RCC 7860 (cell line): ENCODE results near the gene UROD.

ENCODE experiments used
- DNase-seq: peaks from one replicate; pipeline ENCODE4 v3.0.0-alpha.2; 2015; ENCODE audit warnings: low spot score
- FAIRE-seq: peaks from 2 replicates; lab custom pipeline; 2012; peaks lifted over from hg19 to GRCh38; lab: Jason Lieb, UNC

Gene UROD

DNA sequence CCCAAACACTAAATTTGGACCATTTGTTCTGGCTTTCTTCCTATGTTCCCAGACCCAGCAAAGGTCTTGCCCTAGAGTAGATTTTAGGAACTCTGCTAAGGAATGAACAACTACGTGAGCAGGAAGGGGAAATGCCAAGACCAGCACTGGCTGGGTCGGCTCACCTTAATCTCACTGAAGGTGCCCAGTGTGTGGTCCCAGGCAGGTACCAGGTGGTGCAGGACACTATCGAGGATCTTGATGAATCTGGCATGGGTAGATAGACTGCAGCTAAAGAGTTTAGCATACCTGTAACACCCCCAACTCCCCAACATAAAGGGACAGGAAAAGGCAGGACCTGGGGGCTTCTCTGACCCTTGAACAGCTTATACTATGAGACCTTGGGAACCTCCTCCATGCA is 4.0 kb upstream of the UROD start:
- no peak for FAIRE-seq
- no peak for DNase-seq

DNA sequence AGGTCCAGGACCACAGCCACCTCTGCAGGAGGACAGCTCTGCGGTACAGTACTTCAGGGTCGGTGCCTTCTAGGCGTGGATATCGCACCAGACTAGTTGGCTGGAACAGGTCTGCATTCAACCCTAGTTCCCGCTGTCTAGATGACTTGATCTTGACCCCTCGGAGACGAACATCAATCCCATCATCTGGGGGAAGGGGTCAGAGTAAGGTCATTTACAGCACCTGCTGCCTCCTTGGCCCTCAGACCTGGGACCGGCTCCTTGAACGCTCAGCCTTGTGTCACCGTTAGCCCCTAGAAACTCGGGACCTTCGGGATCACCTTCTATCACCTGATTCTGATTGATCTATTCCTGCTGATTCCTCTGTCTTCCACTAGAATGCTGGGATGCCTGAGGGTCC is 3.5 kb upstream of the UROD start:
- DNase-seq = no peak
- FAIRE-seq = no peak

DNA sequence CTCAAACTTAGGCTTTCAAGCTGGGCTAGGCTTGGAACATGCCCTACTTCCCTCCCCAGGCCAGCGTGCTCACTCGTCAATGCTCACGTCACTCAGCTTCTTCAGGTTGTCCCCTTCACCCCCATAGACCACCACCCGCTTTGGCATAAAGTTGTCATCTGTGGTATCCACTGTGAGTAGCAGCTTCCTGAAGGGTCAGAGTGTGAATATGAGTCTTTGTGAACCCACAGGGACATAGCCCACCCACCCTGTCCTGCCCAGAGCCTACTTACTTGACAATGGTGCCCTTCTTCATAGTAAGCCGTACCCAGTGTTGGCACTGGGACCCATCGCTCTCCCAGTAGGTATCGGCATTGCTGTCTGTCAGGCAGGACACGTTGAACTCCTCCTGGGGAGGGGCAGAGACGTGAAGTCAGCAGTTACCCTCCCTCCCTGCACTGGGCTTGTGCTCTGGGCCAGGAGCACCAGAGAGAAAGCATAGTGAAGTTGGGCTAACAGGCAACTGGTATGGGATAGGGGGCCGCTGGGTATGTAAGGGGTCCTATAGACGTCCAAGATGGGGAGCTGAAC is 2.7 kb upstream of the UROD start:
- FAIRE-seq (no peak), DNase-seq (no peak)

DNA sequence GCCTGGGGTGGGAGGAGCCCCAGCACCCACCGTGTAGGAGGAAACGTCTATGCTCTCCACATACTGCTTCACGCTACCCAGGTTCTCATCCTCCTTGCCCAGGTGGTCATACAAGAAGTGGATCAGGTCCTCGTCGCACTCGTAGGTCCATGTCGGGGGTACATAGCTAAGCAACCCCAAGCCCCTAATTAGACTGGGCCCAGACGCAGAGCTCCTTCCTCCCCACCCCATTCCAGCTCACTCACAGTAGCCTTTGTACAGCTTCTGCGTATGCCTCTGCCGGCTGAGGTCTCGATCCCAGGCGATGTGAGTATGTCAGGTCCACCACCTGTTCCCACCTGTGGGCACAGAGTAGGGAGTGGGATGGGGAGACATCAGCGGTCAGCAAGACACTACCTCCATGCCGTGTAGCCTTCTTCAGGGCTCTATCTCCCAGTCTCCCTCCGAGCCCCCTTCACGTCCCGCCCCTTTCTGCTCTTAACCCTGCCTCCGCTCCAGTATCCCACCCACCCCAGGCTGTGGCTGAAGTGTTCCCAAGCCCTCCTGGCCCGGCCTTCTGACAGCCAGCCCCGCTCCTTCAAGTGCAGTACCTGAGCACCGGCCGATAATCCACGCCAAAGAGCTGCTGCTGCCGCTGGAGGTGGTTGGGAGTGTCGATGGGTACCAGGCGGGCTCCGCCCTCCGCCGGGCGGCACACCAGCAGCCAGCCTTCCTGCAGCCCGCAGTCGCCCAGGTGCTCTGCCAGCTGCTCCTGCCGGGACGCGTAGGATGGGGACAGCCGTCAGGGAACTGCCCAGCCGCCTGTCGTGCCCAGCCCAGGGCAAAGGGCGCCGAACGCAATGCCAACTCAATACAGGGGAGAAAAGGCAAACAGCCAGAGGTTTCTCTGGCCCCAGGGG is 1.8 kb upstream of the UROD start:
- no peak for DNase-seq

DNA sequence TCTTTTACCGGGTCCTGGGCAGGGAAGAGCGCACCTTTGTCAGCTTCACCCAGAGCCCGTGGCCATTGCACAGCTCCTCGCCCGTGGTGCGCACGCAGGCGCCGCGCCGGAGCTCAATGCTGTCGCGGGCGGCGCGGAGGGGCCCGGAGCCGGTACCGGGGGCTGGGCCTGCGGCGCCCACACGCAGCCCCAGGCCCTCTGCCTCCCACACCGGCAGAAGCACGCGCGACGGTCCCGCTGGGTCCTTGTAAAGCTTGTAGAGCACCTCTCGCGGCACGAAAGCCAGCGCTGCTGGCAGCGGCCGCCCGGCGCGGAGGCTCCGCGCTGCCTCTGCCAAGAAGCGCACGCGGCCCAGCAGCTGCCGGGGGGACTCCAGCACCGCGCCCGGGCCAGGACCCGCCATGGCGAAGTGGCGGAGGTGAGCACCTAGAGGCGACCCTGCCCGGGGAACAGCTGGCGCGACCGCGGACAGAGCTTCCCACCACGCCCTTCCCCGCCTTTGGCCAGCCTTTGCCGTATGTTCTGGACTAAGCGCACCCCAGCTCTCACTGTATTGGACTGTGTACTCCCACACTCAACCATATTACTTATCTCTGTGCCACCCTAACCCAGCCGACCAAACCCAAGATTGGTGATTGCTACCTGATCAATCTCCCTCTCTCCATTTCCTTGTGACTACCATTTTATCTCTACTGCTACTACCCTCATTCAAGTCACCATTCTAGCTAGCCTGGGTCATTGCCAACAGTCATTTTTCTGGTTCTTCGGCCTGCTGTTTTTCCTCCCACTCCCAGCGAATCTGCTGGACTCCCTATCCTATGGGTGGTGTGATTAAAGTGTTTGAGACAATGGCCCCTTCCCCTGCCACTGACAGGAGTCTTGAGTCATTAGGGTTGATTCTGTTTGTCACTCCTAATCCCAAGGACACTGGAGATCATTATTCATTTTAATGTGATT is 921 bp upstream of the UROD start, which contains the start of gene HECTD3:
Gene HECTD3, minus strand, starts transcription at position 470 of the 957 bp plus-strand sequence. Its CDS starts 67 bp downstream, at position 403.
- no peak for FAIRE-seq
- peak; percentile 57 for DNase-seq

More for the DNA sequence above, 1.8 kb upstream of the UROD start:
- no peak for FAIRE-seq

DNA sequence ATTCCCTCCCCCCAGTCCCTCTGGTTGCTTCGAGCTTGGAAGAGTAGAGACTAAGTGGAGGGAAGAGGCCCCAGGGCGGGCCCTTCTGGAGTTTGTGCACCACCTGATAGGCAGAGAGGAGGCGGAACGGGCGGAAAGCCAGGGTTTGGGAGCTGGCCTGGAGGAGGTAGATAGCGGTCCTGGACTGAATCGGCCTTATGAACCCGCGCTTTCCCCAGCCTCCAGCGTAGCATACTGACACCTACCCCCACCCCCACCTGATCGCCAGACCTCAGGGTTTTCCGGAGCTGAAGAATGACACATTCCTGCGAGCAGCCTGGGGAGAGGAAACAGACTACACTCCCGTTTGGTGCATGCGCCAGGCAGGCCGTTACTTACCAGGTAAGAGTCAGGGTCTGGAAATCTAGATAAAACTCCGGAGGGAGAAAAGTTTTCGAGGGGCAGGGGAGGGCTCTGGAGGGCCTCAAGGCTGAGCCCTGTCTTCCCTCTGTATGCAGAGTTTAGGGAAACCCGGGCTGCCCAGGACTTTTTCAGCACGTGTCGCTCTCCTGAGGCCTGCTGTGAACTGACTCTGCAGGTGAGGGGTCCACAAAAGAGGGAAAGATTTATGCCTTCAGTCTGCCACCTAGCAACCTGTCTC is 705 bp downstream of the UROD start:
- FAIRE-seq (no peak), DNase-seq (peak; percentile 72)

DNA sequence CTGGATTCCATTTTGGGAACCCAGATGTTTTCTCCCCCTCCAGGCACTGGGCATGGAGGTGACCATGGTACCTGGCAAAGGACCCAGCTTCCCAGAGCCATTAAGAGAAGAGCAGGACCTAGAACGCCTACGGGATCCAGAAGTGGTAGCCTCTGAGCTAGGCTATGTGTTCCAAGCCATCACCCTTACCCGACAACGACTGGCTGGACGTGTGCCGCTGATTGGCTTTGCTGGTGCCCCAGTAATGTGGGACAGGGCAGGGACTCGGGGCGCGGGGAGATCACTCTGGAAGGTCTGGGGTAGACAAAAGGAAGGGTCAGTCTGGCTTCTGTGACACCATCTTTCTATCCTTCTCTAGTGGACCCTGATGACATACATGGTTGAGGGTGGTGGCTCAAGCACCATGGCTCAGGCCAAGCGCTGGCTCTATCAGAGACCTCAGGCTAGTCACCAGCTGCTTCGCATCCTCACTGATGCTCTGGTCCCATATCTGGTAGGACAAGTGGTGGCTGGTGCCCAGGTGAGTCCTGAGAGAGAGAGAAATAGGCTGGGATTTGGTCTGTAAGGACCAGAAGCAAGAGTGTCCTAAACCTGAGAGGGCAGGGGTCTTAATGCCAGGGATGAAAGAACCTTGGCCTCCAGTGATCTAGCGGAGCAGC is 1.6 kb downstream of the UROD start:
- DNase-seq (no peak), FAIRE-seq (no peak)

DNA sequence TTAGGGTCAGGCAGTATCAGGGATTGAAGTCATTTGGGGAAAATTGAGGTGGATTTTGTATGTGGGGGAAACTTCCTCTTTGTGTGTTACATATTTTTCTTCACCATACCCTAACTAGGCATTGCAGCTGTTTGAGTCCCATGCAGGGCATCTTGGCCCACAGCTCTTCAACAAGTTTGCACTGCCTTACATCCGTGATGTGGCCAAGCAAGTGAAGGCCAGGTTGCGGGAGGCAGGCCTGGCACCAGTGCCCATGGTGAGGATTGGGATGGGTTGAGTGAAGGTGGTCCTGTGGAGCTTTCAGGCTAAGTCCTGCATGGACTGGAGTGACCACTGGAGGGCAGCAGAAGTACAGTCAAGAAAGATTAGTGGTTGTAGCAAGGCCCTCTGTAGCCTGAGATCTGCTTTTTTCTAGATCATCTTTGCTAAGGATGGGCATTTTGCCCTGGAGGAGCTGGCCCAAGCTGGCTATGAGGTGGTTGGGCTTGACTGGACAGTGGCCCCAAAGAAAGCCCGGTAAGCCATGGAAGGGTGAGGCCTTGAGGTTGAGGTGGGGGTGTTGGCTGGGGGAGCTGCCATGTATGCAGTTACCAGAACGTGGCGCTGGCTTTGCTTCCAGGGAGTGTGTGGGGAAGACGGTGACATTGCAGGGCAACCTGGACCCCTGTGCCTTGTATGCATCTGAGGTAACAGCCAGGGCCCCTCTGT is 2.4 kb downstream of the UROD start:
- FAIRE-seq (no peak), DNase-seq (peak; percentile 63)

DNA sequence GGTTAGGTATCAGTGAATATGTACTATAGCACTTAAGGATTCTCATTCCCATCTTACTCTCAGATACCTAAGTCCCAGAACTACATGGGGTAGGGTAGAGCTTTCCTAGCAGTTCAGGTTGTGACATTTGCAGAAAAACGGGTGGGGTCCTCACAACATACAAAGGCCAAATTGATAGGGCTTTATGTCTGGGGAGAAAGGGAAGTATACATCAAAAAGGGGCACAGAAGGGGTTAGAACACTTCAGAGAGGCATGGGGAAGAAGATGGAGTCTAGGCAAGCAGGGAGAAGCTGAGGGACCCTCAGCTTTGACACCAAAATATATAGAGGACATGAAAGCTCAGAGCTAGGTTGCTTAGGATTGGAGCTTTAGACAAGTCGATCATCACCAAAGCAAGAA is 3.6 kb downstream of the UROD start:
- no peak for FAIRE-seq

DNA sequence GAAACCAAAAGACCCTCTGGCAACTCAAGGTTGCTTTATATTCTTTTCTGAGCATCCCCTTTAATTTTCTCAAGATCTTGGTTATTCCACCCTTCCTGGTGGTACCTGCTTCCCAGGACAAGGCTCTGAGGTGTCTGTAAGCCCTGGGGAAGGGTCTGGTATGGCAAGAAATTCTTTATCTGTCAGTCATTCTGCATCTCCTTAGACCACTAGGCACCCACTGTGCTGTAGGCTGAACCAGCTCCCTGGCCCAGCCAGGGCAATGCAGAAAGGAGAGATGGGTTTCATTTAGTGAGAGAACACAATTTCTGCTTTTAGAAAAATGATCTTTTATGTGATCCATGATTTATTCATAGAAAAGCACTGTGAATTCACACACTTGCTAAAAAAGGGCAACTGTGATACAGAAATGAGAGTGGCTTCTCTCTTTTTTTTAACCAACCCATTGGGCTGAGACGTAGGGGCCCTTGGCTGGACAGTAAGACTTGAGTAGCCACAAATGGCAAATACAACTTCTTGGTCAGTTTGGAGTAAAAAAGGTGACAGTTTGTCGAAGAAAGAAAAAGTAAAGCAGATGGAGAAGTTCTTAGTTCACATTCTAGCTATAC is 4.1 kb downstream of the UROD start:
- FAIRE-seq (no peak), DNase-seq (no peak)

More for the DNA sequence above, 3.6 kb downstream of the UROD start:
- DNase-seq = no peak

DNA sequence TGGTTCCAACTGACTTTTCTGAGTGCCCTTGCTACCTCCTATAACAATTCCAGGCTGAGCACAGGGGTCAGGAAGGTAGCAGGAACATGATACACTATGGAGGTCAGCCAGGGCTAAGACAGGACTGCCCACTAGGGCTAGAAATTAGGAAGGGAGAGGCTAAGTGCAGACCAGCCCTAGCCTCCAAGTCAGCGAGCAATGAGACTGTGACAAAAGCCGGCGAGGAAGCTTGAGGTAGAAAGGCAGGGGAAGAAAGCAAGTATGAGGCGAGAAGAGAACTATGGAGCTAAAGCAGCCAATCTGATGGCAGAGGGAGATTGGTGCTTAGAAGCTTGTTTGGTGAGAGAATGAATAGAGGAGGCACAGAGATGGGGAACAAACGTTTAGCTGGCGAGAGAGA is 4.7 kb downstream of the UROD start:
- no peak for FAIRE-seq
- no peak for DNase-seq

DNA sequence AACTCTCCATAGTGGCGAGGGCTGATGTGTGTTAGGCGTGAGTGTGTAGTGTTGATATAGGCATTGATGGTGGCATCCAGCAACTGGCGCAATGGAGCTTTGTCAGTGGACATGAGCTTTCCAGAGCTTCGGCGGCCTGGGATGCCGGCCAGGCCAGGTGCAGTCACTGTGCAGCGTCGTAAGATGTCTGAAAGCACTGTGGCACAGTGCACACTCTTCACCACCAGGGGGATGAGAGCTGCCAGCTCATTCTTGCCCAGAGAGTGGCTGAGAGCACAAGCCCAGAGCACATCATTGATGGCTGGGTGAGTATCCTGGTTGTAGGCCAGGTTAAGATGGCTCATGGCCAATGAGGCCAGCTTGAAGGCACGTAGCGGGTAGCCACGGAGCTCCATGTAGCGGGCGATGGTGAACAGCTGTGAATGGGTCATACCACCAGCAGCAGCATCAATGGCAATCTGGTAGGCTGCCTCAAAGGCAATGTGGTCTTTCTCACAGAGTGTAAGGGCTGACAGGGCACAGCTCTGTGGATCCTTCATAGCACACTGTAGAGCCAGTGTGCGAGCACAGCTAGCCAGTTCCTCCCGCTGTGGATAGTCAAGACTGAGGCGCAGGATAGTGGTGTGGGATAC is 6.7 kb downstream of the UROD start:
- no peak for FAIRE-seq
- peak; percentile 38 for DNase-seq

DNA sequence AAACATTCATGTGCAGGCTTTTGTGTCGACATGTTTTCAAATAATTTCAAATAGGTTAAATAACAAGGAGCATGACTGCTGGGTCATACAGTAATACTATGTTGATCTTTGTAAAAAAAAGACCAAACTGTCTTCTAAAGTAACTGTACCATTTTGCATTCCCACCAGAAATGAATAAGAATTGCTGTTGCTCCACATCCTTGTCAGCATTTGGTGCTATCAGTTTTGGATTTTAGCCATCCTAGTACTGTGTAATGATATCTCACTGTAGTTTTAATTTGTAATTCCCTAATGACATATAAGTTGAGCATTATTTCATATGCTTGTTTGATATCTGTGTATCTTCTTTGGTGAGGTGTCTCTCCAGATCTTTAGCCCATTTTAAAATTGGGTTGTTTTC is 11.6 kb downstream of the UROD start:
- no peak for FAIRE-seq

DNA sequence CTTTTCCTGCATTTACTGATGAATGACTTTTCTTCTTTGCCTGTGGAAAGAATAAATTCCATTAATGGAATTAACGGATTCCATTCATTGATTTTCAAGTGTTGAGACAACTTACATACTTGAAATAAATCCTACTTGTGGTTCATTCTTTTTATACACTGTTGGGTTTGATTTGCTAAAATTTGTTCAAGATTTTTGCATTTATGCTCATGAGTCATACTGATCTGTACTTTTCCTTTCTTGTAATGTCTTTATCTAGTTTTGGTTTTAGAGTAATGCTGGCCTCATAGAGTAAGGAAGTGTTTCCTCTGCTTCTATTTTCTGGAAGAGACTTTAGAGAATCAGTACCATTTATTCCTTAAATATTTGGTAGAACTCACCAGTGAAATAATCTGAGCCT is 14.4 kb downstream of the UROD start:
- DNase-seq (no peak), FAIRE-seq (no peak)

More for the DNA sequence above, 11.6 kb downstream of the UROD start:
- no peak for DNase-seq

DNA sequence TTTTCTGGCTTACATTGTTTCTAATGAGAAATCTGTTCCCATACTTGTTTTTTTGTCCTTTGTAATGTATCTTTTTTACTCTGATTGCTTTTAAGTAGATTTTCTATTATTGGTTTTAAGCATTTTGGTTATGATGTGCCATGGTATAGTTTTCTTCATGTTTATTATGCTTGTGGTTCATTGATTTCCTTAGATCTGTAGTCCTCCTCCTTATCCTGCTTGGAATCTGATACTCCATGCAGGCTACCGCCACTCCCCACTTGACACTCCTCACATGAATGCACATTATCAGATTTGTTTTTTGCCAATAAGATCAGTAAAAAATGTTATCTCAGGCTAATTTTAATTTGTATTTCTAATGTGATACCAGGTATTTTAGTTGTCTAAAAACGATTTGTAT is 20.8 kb downstream of the UROD start:
- no peak for FAIRE-seq

DNA sequence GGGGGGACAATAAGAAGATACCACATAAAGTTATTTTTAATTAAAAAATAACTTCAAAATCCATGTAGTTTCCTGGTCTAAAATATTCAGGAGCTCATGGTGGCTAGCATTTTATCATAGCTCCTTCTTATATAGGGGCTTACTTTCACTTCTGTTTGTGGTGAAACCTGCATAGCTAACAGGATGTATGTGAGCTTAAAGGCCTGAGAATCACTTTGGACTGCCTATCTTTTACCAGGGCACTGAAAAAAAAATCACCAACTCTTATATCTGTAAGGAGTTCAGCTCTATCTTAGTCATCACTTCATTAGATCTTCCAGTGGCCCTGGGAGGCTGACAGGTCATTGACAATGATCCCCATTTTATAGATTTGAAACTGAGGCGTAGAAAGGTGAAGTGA is 21.3 kb downstream of the UROD start:
- FAIRE-seq = no peak
- no peak for DNase-seq

More for the DNA sequence above, 20.8 kb downstream of the UROD start:
- no peak for DNase-seq

DNA sequence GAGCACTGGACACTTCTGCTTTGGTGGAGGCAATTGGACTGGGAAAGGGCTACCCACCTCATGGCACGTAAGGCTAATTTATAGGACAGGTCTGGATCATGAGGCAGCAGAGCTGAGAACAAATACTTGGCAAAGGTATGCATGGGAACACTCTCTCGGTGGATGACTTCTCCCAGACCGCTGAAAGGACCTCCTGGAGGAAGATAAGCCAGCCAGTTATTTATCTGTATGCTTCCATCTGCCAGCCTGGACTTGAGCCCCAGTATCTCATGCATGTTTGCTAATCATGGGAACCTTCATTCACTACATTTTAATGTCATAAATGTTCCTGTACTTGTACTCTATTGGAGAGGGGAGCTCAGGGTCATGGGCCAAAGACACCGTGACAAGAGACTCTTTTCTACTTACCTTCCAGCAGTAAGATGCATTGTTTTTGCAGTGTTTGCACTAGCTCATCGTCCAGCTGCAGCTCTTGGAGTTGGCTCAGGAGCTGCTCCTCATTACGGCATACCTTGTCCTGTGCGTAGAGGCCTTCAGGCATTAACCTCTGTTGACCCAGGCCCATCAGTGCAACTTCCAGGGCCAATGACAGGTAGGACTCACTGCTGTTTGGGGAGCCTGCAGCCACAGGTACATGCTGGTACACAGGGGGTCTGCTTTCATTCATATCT is 23.7 kb downstream of the UROD start:
- DNase-seq (no peak), FAIRE-seq (no peak)

DNA sequence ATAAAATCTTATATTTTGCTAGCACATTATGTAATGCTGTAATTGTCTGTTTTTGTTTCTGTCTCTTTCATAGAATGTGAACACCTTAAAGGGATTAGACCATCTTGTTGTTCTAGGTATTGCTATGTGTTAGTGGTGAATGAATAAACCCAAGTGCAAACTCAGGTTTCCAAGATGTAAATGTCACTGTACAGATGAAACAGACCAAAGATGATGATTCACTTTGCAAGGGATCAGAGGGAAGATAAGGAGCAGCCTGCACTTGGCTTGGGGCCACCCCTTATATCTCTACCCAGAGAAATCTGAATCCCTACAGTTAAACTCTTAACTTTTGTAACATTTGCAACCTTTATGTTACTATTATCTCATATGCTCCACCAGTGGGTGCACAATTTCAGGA is 25.4 kb downstream of the UROD start:
- no peak for DNase-seq
- no peak for FAIRE-seq
